Hippocampal formation (tissue), 2 donors: ENCODE results near the gene TEX30.
"Not testable (repeated sequence)": the region's sequence is repeated elsewhere in the genome, so short reads cannot be mapped to it uniquely, and the experiment has no call there.

Source experiments
- DNase-seq, 2 donors: peaks; one replicate each; lab custom pipeline; 2025; lab: John Stamatoyannopoulos, UW

Gene TEX30

DNA sequence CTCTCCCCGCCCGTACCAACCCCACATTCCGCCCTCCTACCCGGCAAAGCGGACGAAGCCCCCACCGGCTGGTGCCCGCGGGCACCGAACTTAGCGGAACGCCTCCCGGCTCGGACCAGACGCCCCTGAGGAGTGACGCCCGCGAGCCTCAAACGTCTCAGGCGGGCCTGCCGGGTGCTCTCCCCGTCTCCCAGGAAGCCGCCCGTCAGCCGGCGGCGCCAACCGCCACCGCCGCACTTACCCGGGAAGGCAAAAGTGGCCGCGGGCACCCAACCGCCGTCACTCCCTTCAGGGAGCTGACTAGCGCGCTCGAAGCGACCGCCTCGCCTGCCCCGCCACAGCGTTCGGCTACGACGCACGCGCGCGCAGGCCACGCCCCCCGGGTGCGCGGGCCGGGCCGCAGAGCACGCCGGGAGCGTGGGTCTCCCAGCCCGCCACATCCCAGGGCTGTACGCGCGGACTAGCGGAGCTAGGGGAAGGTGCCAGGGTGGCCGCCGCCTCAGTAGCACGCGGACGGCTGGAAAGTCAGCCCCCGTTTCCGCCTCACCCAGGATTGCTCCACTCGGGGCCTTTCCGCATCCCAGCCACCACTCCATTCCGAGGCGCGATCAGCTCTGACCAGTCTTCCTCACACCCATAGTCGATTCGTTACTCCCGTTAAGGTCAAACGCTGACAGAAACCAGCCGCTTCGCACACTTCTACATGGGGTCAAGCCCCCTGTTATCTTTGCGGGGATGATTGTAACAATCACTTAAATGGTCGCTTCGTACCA lies at the start of gene TEX30:
TSS of gene TEX30 (minus strand) at position 346 of the 773 bp plus-strand sequence. CDS start 3,760 bp downstream, outside the sequence.
- DNase-seq: peak; percentile 72 to 75

DNA sequence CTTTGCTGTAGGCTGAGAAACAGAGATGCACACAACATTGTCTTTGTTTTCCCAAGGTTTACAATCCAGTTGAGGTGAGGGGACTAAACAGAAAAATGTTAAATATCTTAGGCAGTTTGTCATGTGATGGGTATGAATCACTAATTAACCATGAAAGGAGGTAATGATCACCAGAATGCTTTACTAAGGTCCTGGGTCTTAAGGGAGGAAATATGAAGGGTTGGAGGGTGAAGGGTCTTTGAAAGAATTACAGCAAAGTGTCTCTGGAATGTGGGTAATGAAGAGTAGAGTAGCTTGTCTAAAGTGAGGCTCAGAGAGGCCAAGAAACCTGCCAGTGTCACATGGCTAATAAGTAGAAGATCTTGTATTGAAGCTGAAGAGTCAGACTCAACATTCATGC lies 44.3 kb upstream of the TEX30 start:
- no peak for DNase-seq

- no peak for DNase-seq
Observed at GRCh38 chr13:102817241-102817640, 43.7 kb upstream of the TEX30 start.

GRCh38 chr13:102816708-102817107 lies 43.1 kb upstream of the TEX30 start:
- DNase-seq: no peak

DNA sequence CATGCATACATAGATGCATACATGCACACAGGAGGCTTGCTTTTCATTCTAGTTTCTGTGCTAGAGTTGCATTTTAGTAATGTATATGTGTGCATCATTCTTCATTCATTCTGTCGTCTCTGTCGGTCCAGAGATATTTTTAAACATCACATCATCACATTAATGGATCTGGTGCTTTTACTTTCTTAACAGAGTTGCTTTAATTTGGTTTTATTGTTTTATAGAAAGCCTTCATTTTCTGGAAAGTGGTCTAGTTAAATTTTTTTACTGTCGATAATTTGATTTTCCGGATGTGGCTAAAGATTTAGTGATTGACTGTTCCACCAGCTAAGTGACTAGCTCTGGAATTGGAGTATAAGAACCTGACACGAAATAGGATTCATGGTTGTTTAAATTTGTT lies 42.2 kb upstream of the TEX30 start:
- DNase-seq: no peak

GRCh38 chr13:102814793-102815192 lies 41.2 kb upstream of the TEX30 start:
- no peak for DNase-seq

DNA sequence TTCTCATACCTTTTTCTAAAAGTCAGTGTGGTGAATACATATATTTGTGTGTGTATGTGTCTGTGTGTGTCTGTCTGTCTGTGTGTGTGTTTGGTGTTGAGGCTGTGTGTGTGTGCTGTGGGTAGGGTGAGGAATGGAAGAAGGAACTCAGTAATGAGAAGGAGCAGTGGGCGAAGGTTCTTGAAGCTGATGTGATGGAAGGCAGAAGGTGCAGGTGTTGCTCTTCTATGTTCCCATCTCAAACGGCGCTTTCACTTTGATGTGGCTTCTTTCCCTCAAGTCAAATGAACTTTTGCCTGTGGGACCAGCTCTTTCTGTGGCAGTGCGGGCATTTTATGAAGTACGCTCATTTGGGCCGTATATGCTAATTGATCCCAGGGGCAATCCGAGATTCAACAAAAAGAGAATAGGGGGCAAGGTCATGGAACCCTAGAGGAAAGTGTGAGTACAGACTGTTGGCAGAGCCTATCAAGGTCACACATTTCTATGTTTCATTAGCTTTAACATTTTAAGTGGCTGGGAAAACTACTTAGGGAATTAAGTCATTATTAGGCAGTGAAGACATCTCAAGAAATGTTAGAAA lies 40.5 kb upstream of the TEX30 start:
- DNase-seq: no peak

GRCh38 chr13:102812611-102813287 lies 39.2 kb upstream of the TEX30 start:
- no peak for DNase-seq

GRCh38 chr13:102807699-102808098 lies 34.1 kb upstream of the TEX30 start:
- no peak for DNase-seq

DNA sequence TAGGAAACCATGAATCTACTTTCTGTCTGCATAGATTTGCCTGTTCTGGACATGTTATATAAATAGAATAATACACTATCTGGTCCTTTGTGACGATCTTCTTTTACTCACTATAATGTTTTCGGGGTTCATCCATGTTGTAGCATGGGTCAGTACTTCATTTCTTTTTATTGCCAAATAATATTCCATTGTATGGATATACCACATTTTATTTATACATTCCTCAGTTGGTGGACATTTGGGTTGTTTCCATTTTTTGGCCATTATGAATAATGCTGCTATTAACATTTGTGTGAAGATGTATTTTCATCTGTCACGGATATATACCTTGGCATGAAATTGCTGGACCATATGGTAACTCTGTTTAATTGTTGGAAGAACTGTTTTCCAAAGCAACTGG lies 32.1 kb upstream of the TEX30 start:
- DNase-seq: no peak

GRCh38 chr13:102800145-102801041 lies 26.8 kb upstream of the TEX30 start:
- DNase-seq: peak; percentile 53 to 64

DNA sequence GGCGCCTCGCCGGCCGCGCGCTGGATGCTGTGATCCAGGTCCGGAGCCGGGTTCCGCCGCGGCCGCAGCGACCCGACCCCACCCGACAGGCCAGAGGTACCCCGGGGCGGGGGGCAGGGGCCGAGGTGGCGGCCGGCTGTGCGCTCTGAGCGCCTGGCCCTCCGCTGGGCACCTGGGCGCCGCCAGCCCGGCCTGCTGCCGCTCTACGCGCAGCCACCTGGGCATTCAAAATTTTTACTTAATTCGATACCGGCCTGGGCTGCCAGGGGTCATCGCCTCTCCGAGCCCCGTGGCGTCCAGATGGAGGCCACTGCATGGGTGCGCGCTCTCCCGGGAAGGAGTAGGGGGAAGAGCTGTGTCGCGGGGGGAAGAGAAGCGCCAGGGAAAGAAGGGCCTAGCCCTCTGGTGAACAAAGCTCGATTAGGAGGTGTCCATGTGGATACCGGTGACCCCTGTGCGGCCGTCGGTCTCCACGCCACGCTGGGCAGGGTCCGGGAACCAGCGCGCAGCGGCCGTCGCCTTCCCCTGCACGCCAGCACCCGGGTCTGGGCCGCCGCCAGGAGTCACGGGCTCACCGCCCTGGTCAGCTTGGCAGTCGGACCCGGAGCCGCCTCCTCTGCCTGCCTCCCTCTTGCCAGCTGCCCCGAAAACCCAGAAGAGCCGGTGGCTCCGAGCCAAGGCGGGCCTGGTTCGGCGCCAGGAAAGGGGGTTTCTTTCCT lies 26.0 kb upstream of the TEX30 start:
- DNase-seq: peak in 1 of 2 donors; percentile 62

GRCh38 chr13:102798581-102799425 lies 25.2 kb upstream of the TEX30 start, which contains the start of the genes BIVM and POGLUT2:
TSS of gene BIVM (plus strand) at chr13:102799119. CDS start at chr13:102807268, 8,149 bp downstream.
TSS of gene POGLUT2 (minus strand) at chr13:102798976. CDS start at chr13:102798670, 306 bp downstream.
- peak; percentile 79 to 86 for DNase-seq

DNA sequence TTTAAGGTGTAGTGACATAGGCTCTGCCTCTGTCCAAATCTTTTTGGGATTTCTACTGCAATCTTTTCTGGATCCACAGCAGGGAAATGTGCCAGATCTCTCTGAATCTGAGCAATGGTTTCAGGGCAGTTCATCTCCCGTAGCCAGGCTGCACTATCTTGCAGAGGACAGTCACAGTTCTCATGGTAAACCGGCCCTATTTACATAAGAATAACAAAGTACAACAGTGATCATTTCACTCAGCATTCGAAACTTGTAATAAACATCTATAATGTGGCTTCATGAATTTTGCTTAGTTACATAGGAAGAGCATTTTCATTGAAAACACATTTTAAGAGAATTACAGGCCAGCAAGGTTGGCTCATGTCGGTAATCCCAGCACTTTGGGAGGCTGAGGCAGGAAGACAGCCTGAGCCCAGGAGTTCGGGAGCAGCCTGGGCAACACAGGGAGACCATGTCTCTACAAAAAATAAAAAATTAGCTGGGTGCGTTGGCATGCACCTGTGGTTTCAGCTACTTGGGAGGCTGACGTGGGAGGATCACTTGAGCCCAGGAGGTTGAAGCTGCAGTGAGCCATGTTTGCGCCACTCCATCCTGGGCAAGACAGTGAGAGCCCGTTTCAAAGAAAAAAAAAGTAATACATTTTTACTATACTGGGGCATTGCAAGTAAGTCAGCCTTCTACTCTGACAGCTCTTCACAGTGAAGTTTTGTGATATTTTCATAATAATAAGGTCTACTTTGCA lies 20.2 kb upstream of the TEX30 start:
- DNase-seq: no peak

DNA sequence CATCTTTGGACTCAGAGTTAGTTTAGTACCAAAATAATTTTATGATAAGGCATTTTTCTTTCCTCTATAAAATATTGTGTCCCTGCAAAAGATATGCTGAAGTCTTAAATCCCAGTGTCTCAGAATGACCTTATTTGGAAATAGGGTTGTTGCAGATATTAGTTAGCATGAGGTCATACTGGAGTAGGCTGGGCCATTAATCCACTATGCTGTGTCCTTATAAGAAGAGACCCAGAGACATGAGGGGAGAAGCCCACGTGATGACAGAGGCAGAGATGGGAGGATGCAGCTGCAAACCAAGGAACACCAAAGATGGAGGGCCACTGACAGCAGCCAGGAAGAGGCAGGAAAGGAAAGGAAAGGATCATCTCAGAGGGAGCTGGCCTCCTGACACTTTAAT lies 18.8 kb upstream of the TEX30 start:
- DNase-seq: no peak

DNA sequence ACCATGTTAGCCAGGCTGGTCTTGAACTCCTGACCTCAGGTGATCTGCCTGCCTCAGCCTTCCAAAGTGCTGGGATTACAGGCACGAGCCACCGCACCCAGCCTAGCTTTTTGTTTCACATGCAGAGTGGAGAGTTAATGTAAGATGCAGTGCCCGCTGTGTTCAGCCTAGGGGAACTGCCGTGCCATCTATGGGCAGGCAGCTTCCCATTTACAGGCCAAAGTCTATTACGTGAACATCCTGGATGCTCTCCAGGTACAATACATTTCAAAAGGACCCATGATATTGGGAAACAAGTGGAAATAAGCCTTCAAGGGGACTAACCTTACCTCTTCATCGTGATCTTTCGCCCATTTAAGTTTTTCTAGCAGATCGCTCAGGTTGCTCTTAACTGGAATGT lies 15.1 kb upstream of the TEX30 start:
- no peak for DNase-seq

DNA sequence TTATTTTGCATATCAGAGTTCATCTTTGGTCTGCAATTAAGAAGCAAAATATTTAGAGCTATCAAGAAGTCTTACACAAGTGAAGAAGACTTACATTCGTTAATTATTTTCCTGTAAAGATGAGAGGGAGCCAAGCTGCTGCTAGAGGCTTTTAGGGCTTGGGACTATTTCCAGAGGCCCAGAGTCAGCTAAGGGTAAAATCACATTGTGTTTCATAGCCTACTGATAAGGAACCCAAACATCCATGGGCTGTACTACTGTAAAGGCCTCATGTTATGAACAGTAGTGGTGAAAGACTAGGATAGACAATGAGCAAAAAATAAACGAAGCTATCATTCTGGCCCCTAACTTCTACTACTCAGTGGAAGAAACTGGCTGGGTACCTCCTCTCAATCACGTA lies 10.9 kb upstream of the TEX30 start:
- DNase-seq: no peak

DNA sequence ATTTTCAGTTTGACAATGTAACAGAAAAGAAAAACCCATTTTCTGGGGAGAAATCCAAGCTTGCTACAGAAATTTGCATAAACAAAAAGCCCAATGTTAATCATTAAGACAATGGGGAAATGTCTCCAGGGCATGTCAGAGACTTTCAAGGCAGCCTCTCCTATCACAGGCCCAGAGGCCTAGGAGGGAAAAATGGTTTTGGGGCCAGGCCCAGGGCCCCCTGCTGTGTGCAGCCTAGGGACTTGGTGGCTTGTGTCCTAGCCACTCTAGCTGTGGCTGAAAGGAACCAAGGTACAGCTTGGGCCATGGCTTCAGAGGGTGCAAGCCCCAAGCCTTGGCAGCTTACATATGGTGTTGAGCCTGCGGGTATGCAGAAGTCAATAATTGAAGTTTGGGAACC lies 8.0 kb upstream of the TEX30 start:
- DNase-seq: no peak

DNA sequence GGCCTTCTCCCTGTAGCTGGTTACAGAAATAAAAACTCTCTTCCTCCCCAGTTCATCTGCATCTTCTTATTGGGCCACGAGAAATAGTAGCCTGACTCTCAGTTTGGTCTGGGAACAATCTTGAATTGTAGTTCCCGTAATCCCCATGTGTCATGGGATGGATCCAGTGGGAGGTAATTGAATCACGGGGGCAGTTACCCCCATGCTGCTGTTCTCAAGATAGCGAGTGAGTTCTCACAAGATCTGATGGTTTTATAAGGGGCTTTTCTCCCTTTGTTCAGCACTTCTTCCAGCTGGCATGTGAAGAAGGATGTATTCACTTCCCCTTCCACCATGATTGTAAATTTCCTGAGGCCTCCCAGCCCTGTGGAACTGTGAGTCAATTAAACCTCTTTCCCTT lies 7.1 kb upstream of the TEX30 start:
- DNase-seq: not testable (repeated sequence)
